HG02759 (cell line): ENCODE data around the gene HP.
"Not testable (repeated sequence)": the region's sequence is repeated elsewhere in the genome, so short reads cannot be mapped to it uniquely, and the experiment has no call there.

Experiments used
- ATAC-seq: cut with Tn5 transposase; IDR thresholded peaks from one replicate; pipeline ENCODE4 v1.9.1; 2021; ENCODE audit warnings: mild to moderate bottlenecking, moderate library complexity; ENCODE audit not compliant: unreplicated experiment

HP gene

GRCh38 chr16:72042157-72042660, 12.1 kb upstream of the HP start:
- no peak for ATAC-seq

- no peak for ATAC-seq
Measured at GRCh38 chr16:72043058-72043457, 11.2 kb upstream of the HP start.

GRCh38 chr16:72043539-72043938, 10.8 kb upstream of the HP start:
- ATAC-seq, result no peak

GRCh38 chr16:72044296-72044695, 10.0 kb upstream of the HP start:
- no peak for ATAC-seq

GRCh38 chr16:72044825-72045359, 9.4 kb upstream of the HP start:
- ATAC-seq, result no peak

GRCh38 chr16:72049110-72049509, 5.2 kb upstream of the HP start:
- no peak for ATAC-seq

- no peak for ATAC-seq
Measured at GRCh38 chr16:72050769-72051464, 3.4 kb upstream of the HP start.

GRCh38 chr16:72051818-72052217, 2.5 kb upstream of the HP start:
- no peak for ATAC-seq

GRCh38 chr16:72055911-72056310, 1.6 kb downstream of the HP start:
- ATAC-seq, result no peak

- ATAC-seq, result not testable (repeated sequence)
Measured at GRCh38 chr16:72057313-72057712, 3.0 kb downstream of the HP start.

- not testable (repeated sequence) for ATAC-seq
Measured at GRCh38 chr16:72059060-72059459, 4.8 kb downstream of the HP start.

GRCh38 chr16:72060405-72060804, 6.1 kb downstream of the HP start:
- ATAC-seq, result no peak

GRCh38 chr16:72061564-72061963, 7.3 kb downstream of the HP start:
- ATAC-seq, result no peak

- no peak for ATAC-seq
Measured at GRCh38 chr16:72064361-72064894, 10.1 kb downstream of the HP start.

GRCh38 chr16:72066747-72067146, 12.4 kb downstream of the HP start:
- peak; percentile 57 for ATAC-seq

GRCh38 chr16:72068930-72069329, 14.6 kb downstream of the HP start:
- no peak for ATAC-seq

GRCh38 chr16:72072514-72073342, 18.4 kb downstream of the HP start:
- no peak for ATAC-seq

- no peak for ATAC-seq
Measured at GRCh38 chr16:72073560-72074230, 19.4 kb downstream of the HP start.

- not testable (repeated sequence) for ATAC-seq
Measured at GRCh38 chr16:72075067-72075466, 20.8 kb downstream of the HP start.

GRCh38 chr16:72076991-72077706, 22.8 kb downstream of the HP start:
- ATAC-seq, result not testable (repeated sequence)
